HL-60 (cell line): ENCODE results near the gene WNT4.

ENCODE experiments used
- POLR2AphosphoS5 ChIP-seq: IDR thresholded peaks from 2 replicates; pipeline ENCODE4 v1.6.1; 2012; ENCODE audit warnings: low read depth
- SPI1 ChIP-seq: IDR thresholded peaks from 2 replicates; pipeline ENCODE4 v1.6.1; 2012; ENCODE audit warnings: low read depth, mild to moderate bottlenecking, borderline replicate concordance
- TF ChIP-seq, protein P1 (sequence below): IDR thresholded peaks from one replicate; pipeline ENCODE4 v1.5.1; 2011; ENCODE audit warnings: low read length, control low read depth, inconsistent platforms; ENCODE audit not compliant: insufficient read depth
- TF ChIP-seq, protein P2 (sequence below): IDR thresholded peaks from 2 replicates; pipeline ENCODE4 v1.6.1; 2012; ENCODE audit warnings: low read depth; ENCODE audit not compliant: insufficient replicate concordance

DNA sequence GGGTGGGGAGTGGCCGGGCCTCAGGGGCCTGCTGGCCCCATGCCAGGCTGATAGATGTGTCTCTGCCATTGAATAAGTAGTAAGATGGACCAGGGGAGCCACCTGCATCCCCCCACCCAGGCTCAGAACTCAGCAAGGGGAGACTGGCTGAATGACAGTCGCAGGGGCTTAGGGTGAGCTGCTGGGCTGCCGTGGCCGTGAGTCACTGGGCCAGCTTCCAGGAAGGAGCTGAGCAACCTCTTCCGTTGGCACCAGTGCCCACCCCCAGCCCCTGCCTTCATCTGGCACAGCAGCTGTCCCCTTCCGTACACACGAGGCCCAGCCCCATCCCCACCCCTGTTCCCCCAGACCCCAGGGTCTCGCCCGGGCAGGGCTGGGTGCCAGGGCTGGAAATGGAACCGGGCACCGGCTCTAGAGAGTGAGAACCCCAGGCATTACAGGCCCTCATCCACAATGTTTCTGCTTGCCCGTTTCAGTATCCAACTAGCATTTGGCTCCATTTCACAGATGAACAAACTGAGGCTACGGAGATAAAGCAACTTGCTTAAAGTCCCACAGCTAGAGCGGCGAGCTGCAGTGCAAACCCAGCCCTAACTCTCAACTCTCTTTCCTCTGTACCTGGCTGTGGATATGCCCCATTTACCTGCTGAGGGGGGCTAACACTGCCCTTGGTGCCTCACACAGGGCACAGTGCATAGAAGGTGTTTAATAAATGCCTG is 10.2 kb downstream of the WNT4 start:
- TF ChIP-seq POLR2AphosphoS5 (no peak), SPI1 (no peak)
- TF ChIP-seq, protein P1, sequence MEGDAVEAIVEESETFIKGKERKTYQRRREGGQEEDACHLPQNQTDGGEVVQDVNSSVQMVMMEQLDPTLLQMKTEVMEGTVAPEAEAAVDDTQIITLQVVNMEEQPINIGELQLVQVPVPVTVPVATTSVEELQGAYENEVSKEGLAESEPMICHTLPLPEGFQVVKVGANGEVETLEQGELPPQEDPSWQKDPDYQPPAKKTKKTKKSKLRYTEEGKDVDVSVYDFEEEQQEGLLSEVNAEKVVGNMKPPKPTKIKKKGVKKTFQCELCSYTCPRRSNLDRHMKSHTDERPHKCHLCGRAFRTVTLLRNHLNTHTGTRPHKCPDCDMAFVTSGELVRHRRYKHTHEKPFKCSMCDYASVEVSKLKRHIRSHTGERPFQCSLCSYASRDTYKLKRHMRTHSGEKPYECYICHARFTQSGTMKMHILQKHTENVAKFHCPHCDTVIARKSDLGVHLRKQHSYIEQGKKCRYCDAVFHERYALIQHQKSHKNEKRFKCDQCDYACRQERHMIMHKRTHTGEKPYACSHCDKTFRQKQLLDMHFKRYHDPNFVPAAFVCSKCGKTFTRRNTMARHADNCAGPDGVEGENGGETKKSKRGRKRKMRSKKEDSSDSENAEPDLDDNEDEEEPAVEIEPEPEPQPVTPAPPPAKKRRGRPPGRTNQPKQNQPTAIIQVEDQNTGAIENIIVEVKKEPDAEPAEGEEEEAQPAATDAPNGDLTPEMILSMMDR: no peak
- TF ChIP-seq, protein P2, sequence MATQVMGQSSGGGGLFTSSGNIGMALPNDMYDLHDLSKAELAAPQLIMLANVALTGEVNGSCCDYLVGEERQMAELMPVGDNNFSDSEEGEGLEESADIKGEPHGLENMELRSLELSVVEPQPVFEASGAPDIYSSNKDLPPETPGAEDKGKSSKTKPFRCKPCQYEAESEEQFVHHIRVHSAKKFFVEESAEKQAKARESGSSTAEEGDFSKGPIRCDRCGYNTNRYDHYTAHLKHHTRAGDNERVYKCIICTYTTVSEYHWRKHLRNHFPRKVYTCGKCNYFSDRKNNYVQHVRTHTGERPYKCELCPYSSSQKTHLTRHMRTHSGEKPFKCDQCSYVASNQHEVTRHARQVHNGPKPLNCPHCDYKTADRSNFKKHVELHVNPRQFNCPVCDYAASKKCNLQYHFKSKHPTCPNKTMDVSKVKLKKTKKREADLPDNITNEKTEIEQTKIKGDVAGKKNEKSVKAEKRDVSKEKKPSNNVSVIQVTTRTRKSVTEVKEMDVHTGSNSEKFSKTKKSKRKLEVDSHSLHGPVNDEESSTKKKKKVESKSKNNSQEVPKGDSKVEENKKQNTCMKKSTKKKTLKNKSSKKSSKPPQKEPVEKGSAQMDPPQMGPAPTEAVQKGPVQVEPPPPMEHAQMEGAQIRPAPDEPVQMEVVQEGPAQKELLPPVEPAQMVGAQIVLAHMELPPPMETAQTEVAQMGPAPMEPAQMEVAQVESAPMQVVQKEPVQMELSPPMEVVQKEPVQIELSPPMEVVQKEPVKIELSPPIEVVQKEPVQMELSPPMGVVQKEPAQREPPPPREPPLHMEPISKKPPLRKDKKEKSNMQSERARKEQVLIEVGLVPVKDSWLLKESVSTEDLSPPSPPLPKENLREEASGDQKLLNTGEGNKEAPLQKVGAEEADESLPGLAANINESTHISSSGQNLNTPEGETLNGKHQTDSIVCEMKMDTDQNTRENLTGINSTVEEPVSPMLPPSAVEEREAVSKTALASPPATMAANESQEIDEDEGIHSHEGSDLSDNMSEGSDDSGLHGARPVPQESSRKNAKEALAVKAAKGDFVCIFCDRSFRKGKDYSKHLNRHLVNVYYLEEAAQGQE: no peak
